Measurements from ENCODE around the gene ZNF740.
A peak's percentile ranks its signal among the peaks of the same experiment; 100 is the strongest.
"Not testable (repeated sequence)": the region's sequence is repeated elsewhere in the genome, so short reads cannot be mapped to it uniquely, and the experiment has no call there.

The ZNF740 gene, protein sequence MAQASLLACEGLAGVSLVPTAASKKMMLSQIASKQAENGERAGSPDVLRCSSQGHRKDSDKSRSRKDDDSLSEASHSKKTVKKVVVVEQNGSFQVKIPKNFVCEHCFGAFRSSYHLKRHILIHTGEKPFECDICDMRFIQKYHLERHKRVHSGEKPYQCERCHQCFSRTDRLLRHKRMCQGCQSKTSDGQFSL

DNA sequence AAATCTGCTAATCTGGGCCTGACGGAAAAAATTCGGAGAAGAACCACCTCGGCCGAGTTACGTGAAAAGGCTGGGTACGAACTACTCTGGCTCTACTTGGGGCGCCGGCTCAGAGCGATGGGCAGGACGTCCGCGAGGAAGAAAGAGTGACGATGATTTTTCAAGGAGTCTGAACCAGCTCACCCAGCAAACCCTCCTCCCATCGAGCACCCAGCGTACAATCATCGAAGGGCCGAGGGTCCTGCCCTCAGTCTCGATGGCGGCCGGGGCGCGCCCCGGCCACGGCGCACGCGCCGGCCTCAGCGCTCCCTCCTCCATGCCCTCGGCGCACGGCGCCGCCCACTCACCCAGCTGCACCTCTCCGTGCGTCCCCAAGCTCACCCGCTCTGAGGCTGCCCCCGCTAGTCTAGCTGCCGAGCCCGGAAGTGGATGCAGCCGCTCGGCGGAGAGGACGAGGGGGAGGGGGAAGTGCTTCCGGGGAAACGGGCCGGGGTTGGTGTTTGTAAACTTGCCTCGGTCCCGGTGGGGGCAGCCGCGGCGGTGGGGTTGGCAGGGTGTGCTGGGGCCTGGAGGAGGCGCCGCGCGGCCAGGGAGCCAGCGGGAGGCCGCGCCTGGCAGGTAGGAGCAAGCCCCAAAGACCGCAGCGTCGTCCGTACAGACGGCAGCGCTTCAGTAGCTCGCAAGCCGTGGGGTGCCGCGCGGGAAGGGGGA lies at the start of gene ZNF740, which contains the start of gene CSAD:
Gene ZNF740, plus strand, starts transcription at position 503 of the 711 bp plus-strand sequence. CDS start 1,262 bp downstream, outside the sequence.
Gene CSAD, minus strand, starts transcription at position 706 of the 711 bp plus-strand sequence. CDS start 7,455 bp downstream, outside the sequence.
- peak; percentile 95 to 97 for DNase-seq

DNA sequence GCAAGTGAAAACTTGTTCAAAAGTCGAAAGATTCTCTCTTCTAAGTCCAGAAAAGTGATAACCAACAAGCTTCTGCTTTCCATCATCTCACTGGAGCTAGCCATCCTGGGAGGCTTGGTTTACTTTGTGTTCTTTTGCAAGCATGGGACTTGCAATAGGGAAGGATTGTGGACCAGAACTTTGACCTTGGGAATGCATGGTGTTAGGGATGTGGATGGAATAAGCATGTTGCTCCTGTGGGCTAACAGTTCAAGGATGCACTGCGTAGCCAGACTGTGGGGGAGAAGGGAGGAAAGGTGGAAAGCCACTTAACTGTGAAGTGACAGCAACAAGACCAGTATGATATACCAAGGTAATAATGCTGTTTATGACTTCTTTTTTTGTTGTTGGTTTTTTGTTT lies 48.7 kb upstream of the ZNF740 start:
- DNase-seq = no peak

DNA sequence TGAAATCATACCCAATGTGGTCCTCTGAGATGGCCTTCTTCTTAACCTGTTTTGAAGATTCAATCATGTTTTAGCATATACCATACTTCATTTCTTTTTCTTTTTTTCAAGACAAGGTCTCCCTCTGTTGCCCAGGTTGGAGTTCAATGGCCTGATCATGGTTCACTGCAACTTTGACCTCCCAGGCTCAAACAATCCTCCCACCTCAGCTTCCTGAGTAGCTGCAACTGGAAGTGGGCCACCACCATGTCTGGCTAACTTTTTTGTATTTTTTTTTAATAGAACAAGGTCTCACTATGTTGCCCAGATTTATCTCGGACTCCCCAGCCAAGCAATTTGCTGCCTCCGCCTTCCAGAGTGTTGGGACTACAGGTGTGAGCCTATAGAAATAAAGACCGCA lies 46.8 kb upstream of the ZNF740 start:
- no peak for DNase-seq

DNA sequence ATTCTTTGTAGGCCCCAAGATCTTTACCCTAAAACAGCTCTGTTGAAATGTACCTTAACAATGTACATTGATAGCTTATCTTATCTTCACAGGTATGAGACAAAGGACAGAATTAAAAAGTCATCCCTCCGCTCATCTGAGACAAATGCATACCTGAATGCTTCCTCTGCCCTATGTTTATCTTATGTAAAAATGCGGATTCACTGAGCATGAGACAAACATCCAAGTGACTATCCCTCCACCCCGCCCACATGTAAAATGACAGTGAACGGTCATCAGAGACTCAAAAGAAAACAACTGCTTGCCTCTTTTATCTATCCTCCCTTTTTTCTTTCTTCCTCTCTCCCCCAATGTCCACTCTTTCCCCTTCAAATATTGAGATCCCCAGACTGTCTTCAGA lies 37.2 kb upstream of the ZNF740 start:
- no peak for DNase-seq

DNA sequence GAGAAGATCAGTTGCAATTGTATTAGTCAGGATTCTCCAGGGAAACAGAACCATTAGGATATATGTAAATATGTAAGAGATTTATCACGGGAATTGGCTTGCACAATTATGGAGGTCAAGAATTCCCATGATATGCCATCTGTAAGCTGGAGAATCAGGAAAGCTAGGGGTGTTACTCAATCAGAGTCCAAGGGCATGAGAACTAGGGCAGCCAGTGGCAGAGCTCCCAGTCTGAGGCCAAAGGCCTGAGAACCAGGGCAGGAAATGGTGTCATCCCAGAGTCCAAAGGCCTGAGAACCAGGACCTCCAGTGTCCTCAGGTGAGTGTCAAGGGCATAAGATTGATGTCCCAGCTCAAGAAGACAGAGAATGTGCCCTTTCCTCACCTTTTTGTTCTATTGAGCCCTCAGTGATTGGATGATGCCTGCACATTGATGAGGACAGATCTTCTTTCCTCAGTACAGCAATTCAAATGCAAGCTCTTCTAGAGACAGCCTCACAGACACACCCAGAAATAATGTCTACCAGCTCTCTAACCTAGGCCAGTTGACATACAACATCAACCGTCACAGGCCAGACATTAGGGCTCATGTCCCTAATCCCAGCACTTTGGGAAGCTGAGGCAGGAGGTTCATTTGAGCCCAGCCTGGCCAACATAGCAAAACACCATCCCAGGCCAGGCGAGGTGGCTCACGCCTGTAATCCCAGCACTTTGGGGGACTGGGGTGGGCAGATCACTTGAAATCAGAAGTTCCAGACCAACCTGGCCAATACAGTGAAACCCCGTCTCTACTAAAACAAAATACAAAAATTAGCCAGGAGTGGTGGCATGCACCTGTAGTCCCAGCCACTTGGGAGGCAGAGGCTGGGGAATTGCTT lies 34.9 kb upstream of the ZNF740 start:
- DNase-seq = no peak

DNA sequence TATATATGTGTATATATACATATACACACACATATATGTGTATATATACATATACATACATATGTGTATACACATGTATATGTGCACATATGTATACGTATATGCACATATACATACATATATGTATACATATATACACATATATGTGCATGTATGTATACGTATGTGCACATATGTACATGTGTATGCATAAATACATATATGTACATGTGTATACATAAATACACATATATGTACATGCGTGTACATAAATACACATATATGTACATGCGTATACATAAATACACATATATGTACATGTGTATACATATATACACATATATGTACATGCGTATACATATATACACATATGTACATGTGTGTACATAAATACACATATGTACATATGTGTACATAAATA lies 33.3 kb upstream of the ZNF740 start:
- DNase-seq = no peak

DNA sequence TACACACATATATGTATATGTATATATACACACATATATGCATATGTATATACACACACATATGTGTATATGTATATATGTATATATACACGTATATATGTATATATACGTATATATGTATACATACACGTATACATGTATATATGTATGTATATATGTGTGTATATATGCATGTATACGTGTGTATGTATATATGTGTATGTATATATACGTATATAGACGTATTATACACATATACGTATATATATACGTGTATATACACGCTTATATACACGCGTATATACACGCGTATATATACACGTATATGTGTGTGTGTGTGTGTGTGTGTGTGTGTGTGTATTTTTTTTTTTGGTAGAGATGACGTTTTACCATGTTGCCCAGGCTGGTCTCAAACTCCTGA lies 32.9 kb upstream of the ZNF740 start:
- DNase-seq = no peak

DNA sequence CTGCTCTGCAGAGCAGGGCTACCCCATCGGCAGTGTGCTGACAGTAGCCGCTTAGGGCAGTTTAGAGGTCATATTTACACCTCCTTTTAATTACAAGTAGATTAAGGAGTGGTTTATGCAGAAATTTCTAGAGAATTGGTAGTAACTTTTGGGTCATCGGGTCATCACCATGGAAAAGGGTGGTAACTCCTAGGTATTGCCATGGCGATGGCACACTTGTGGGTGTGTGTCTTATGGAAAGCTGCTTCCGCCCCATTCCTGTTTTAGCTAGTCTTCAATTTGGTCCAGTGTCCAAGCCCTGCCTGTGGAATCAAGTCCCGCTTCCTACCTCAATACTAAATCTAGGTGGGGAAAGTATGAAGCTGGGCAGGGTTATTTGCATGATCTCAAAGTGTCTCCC lies 29.5 kb upstream of the ZNF740 start:
- no peak for DNase-seq

DNA sequence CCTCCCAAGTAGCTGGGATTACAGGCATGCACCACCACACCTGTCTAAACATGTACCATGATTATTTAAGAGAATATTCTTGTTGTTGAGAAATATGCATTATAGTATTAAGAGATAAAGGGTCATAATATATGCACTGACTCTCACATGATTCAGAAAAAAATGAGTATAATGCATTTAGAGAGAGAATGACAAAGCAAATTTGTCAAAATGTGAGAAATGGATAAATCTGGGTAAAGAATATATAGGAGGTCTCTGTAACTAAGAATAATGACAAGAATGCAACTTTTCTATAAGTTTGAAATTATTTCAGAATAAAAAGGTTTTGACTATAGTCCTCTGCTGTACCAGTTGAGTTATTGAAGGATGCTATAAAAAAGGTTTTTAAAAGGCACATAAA lies 28.1 kb upstream of the ZNF740 start:
- no peak for DNase-seq

DNA sequence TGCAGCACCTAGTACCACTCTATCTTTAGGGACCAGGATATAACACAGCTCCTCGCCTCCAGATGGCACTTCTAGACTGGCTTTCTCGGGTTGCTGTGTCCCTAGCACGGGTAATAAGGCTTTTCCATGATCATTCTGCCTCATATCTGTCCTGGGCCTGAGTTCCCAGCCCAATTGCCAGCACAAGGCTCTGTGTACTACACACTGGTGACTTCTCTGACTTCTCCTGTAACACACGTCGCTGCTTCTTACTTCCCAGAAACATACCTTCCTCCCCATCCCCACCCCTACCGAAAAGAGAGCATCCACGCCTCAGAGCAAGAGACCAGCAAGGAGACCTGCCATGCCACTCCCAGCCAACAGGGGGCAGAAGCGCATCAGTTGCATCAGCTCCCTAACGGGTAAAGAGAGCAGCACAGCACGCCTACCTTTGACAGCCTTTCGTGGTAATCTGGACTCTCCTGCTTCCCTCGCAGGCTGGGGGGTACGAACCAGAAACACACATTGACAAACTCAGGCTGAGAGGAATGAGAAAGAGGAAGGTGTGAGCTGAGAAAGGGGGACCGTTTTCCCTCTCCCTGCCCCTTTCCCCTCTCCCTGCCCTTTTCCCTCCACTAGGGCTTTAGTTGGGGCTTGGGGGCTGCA lies 21.2 kb upstream of the ZNF740 start:
- peak; percentile 78 to 84 for DNase-seq

DNA sequence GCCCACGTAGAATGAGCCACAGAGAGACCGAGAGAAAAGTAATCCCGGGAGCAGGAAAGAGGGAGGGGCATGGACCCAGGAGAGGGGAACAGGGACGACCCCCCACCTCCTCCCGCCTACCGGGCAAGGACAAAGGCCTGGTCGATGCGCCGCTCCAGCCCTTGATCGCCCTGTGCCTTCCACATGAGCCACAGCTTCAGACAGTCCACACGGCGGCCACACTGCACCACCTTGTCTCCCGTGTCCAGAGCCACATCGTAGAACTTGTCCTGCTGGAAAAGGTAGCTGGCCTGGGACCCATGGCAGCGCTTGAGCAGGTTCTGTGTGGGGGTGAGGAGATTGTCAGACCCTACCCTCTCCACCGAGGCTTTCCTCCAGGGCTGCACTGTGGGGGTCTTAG lies 20.5 kb upstream of the ZNF740 start:
- DNase-seq = no peak

DNA sequence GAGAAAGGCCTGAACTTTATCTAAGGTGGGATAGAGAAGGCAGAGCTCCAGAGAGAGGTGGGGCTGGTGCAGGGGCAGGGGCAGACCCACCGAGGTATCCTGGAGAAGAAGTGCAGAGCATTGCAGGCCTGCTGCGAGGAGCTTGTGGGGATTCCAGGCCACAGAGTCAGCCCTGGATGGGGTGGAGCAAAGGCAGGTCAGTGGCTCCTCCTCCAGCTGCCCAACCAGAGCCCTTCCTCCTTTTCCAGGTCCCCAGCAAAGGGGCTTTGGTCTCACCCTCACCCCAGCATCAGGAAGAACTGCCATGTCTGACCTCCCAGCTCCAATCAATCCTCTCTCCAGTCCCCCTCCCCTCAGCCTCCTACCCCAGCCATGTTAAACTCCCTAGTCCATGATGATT lies 19.8 kb upstream of the ZNF740 start:
- no peak for DNase-seq

DNA sequence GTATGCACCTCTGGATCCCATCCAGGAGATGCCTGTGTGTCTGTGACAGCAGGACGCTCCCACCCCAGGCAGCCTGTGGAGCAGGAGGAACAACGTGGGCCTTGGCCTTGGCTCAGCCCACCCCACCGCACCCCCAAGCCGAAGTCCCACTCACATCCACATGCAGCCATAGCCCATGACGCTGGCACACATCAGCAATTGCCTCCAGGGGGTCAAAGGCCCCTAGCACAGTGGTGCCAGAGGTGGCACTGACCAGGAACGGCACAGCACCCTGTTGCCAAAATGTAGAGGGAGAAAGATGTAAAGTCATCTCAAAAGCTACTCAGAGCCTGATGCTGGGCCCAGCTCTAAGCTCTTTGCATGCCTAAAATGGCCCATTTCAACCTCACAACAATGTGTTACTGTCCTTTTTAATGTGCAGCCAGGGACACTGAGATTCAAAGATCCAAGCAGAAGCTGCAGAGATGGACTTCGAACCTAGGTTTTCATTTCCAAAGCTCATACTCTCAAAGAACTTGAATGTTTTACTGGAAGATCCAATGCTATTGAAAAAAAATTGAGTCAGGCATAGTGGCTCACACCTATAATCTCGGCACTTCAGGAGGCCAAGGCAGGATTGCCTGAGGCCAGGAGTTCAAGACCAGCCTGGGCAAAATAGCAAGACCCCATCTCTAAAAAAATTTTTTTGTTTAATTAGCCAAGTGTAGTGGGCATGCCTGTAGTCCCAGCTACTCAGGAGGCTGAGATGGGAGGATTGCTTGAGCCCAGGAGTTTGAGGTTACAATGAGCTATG lies 19.2 kb upstream of the ZNF740 start:
- DNase-seq = no peak

DNA sequence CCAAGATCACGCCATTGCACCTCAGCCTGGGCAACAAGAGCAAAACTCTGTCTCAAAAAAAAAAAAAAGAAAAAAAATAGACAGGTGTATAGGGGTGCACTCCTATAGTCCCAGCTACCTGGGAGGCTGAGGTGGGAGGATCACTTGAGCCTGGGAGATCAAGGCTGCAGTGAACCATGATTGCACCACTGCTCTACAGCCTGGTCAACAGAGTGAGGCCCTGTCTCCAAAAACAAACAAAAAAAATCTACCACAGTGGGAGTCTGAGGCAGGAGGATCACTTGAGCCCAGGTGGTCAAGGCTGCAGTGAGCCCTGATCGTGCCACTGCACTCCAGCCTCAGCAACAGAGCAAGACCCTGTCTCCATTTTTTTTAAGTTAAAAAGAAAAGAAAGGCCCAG lies 17.5 kb upstream of the ZNF740 start:
- DNase-seq = not testable (repeated sequence)

DNA sequence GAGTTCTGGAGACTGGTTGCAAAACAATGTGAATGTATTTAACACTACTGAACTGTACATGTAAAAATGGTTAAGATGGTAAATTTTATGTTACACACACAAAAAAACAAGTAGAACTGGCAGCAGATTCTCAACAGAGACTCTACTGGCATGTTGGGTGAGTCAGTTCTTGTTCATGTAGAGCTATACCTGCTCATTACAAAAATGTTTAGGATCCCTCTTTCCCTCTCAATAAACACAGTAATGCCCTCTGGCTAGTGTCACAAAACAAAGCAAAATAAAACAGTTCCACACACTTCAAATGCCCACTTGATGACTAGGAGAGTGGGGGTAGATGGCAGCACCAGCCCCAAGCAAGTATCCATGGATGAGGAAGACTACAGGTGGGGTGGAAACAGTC lies 13.7 kb upstream of the ZNF740 start:
- DNase-seq = no peak

DNA sequence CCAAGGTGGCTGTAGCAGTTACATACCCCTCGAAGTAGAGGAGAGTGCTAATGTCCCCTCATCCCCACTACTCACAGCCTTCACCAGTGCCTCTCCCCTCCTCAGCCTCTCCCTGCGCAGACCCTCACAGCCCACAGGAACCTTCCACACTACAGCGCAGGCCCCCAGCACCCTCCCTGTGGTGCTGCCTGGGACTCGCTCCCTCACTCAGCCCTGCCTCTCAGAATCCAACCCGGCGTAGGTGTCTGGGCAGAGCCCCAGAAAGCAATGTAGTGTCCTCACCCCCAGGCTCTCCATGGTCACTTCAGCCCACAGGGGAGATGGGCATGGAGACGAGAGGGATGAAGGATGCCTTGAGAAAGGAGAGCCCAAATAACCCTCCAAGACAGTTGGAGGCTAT lies 10.9 kb upstream of the ZNF740 start:
- DNase-seq = no peak

DNA sequence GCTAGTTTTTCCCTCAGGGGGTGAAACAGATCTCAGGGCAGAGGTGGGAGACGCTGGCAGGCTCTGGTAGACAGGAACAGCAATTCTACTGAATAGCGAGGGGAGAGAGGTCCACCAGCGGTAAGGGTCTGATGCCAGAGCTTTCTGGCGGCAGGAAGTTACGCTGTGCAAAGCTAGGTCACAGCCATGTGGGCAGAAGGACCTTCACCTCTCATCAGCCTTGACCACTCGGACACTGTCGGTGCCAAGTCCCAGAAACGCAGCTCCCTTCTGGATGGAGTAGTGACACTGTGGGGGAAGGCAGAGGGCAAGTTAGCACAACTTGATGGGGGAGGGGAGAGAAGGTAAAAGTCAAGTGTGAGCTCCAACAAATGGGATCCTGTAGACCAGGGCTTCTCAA lies 10.3 kb upstream of the ZNF740 start:
- no peak for DNase-seq

DNA sequence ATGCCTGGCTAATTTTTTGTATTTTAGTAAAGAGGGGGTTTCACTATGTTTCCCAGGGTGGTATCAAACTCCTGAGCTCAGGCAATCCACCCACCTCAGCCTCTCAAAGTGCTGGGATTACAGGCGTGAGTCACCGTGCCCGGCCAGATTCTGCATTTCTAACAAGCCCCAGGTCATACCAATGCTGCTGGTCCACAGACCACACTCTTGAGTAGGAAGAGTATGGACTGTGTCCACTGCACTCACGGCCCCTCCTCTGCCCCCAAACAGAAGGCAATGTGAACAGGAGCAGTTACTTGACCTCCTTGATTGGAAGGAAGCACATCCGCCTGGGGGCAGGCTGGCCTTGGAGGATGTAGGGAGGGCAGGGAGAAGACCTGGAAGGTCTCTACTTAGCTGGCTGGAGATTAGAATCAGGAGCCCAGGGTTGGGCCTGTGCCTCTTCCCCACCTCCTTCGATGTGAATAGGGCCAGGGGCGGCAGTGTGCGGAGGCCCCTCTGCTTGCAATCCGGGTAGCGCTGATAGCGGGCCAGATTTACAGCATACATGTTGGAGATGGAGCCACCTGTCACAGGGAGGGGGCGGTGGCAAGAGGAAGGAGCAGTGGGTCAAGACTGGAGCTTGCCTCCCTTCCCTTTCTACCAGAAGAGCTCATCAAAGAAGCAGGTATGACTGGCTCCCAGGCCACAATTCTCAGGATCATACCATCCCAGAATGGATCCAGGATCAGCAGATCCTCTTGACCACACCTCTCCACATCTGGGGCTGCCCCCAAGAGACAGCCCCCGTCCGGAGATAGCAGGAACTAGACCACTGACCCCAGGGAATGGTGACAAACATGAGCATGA lies 9.4 kb upstream of the ZNF740 start:
- DNase-seq = no peak

DNA sequence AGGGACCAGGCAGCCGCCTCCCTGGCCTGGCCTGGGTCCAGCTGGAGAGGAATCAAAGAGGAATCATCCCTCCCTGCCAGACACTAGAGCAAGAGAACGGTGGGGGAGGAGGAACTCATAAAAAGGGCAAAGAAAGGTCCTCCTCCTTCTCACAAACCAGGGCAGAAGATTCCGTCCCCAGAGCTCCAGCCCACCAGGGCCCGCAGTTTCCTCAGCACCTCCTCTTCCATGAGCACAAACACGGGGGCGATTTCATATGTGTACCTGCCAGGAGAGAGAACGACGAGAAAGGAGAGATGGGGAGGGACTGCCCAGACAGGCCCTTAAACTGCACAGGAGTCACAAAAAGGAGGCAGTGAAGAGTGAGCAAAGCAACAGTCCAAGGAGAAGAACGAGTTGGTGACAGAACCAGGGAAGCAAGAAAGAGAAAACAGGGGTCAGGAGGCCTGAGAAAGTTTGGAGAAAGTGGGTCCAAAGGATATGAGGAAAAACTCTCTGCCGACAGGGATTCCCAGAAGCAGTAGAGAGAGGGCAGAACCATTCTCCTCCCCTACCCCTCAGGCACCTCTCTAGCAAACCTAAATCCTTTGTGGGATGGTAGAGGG lies 8.7 kb upstream of the ZNF740 start:
- DNase-seq = no peak

DNA sequence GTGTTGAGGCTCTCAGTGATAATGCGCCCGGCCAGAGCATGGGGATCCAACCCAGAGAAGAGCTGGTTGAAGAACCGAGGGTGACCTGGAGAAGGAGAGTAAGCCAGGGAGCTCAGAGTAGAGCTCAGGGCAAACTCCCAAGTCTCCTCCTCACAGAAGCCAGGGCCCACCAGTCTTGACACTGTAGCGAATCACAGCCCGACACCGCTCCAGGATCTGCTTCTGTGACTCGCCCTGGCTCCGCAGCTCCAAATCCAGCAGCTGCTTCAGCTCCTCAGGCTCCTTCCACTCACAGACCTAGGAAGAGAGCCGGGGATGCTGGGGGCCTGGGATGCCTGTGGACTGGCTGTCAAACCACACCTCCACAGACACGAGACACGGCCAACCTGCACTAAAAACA lies 8.2 kb upstream of the ZNF740 start:
- DNase-seq = no peak
